Common myeloid progenitor, CD34-positive (primary cell): ENCODE measurements around the gene CD96.
"Not testable (repeated sequence)": the region's sequence is repeated elsewhere in the genome, so short reads cannot be mapped to it uniquely, and the experiment has no call there.

Source experiments
- CTCF ChIA-PET: fragments of 350-600 bp; sonication (Branson Sonifier 250); formaldehyde crosslinking; loops from one replicate; lab custom pipeline; 2021; ENCODE audit warnings: antibody characterized with exemption; lab: Charles Lee
- POLR2A ChIA-PET: fragments of 350-600 bp; sonication (Branson Sonifier 250); formaldehyde crosslinking; loops from one replicate; lab custom pipeline; 2021; ENCODE audit warnings: antibody characterized with exemption; lab: Charles Lee
- DNase-seq, 3 donors: peaks; one replicate each; pipeline versions ENCODE4 v3.0.0 to v3.0.0-alpha.2; 2013
- H3K27ac ChIP-seq, 2 experiments: 1 replicate in 1 of 2; 2 replicates in 1 of 2; pipeline ENCODE4 v1.7.0; 2013; ENCODE audit warnings: inconsistent platforms in 2 of 2, low read length in 2 of 2, mild to moderate bottlenecking in 2 of 2, low read depth in 1 of 2, moderate library complexity in 1 of 2; ENCODE audit not compliant: severe bottlenecking in 2 of 2, insufficient read depth in 1 of 2, poor library complexity in 1 of 2
- H3K27me3 ChIP-seq, 5 experiments: replicated peaks in 2 of 5; 1 replicate in 3 of 5; 2 replicates in 2 of 5; pipeline versions ENCODE4 v1.6.1 to v1.7.0; 2013; ENCODE audit warnings: low read length in 4 of 5, mild to moderate bottlenecking in 2 of 5, moderate library complexity in 2 of 5, inconsistent platforms in 1 of 5; ENCODE audit not compliant: insufficient read depth in 5 of 5, control insufficient read depth in 4 of 5
- H3K36me3 ChIP-seq, 4 experiments: 1 replicate in 2 of 4; 2 replicates in 2 of 4; pipeline versions ENCODE4 v1.6.1 to v1.7.0; 2013; ENCODE audit warnings: low read length in 3 of 4, control low read depth in 1 of 4, mild to moderate bottlenecking in 1 of 4; ENCODE audit not compliant: control insufficient read depth in 4 of 4, insufficient read depth in 4 of 4
- H3K4me1 ChIP-seq, 4 experiments: 1 replicate in 3 of 4; 2 replicates in 1 of 4; pipeline versions ENCODE4 v1.6.1 to v1.7.1; 2013; ENCODE audit warnings: low read length in 3 of 4, mild to moderate bottlenecking in 3 of 4, control low read depth in 1 of 4, inconsistent platforms in 1 of 4, moderate library complexity in 1 of 4; ENCODE audit not compliant: control insufficient read depth in 4 of 4, insufficient read depth in 4 of 4; ENCODE audit errors: control extremely low read depth in 1 of 4
- H3K4me3 ChIP-seq, 7 experiments: 1 replicate in 4 of 7; 2 replicates in 3 of 7; pipeline versions ENCODE4 v1.5.1 to v1.7.0; 2013; ENCODE audit warnings: mild to moderate bottlenecking in 7 of 7, low read length in 6 of 7, moderate library complexity in 6 of 7, inconsistent platforms in 2 of 7, low read depth in 2 of 7, control low read depth in 1 of 7; ENCODE audit not compliant: insufficient read depth in 4 of 7, control insufficient read depth in 1 of 7; ENCODE audit errors: extremely low read depth in 1 of 7
- H3K9me3 ChIP-seq, 5 experiments: 1 replicate in 4 of 5; 2 replicates in 1 of 5; pipeline versions ENCODE4 v1.6.1 to v1.7.1; 2013; ENCODE audit warnings: low read length in 4 of 5, mild to moderate bottlenecking in 2 of 5, inconsistent platforms in 1 of 5, low read depth in 1 of 5, moderate library complexity in 1 of 5; ENCODE audit not compliant: control insufficient read depth in 4 of 5, insufficient read depth in 2 of 5; ENCODE audit errors: control extremely low read depth in 1 of 5
- WGBS: methylation state at CpG from one replicate; pipeline ENCODE4 v1.1.5; 2013; ENCODE audit not compliant: insufficient coverage; 5-methylcytosine and 5-hydroxymethylcytosine counted together

Gene CD96

GRCh38 chr3:111621535-111621934 is 79.5 kb downstream of the CD96 start:
- DNase-seq: no peak
- H3K9me3 ChIP-seq: peaks cover 0 to 2% (median 0%) of the 10 kb centered on the region in 5 experiments
- H3K4me1 ChIP-seq: peaks cover 0 to 10% (median 5%) of the 10 kb centered on the region in 4 experiments
- CTCF ChIA-PET: interaction anchor here (1.4 kb wide), 1 partner anchor 43 kb away, joined by 4 read pairs; no protein-coding TSS in a partner anchor
- H3K36me3 ChIP-seq: no peaks in the 10 kb centered on the region
- POLR2A ChIA-PET: no interaction called here
- no peaks in the 10 kb centered on the region for H3K27me3 ChIP-seq
- no peak overlapping the region for H3K4me3 ChIP-seq
- H3K27ac ChIP-seq: no peak overlapping the region
- WGBS: 91% methylated on average over 5 of the region's 5 CpGs

- Histone ChIP-seq H3K27ac (no peak overlapping the region), H3K27me3 (no peaks in the 10 kb centered on the region), H3K36me3 (no peaks in the 10 kb centered on the region), H3K9me3 (peaks cover 0 to 17% (median 6%) of the 10 kb centered on the region in 5 experiments), H3K4me1 (peaks cover 0 to 7% (median 1%) of the 10 kb centered on the region in 4 experiments), H3K4me3 (no peak overlapping the region)
- ChIA-PET POLR2A (no interaction called here), CTCF (no interaction called here)
- WGBS: 93% methylated on average over 2 of the region's 2 CpGs
- DNase-seq: no peak
Measured at GRCh38 chr3:111627092-111627491, 85.1 kb downstream of the CD96 start.

GRCh38 chr3:111629018-111629417 is 87.0 kb downstream of the CD96 start:
- DNase-seq, H3K36me3 ChIP-seq, H3K4me3 ChIP-seq, H3K27ac ChIP-seq, POLR2A ChIA-PET, H3K27me3 ChIP-seq, CTCF ChIA-PET, H3K4me1 ChIP-seq: not testable (repeated sequence)
- H3K9me3 ChIP-seq: peaks cover 0 to 17% (median 6%) of the 10 kb centered on the region in 5 experiments
- WGBS: no CpG with 5 or more reads among the region's 1 CpG

- H3K36me3 ChIP-seq, H3K4me1 ChIP-seq, H3K4me3 ChIP-seq, POLR2A ChIA-PET, H3K27ac ChIP-seq, H3K27me3 ChIP-seq: not testable (repeated sequence)
- peaks cover 0 to 17% (median 6%) of the 10 kb centered on the region in 5 experiments for H3K9me3 ChIP-seq
- CTCF ChIA-PET: interaction anchor here (1.4 kb wide), 1 partner anchor 61 kb away, joined by 3 read pairs; no protein-coding TSS in a partner anchor
- peak in 2 of 3 donors; percentile 36 to 53 for DNase-seq
Measured at GRCh38 chr3:111630638-111631037, 88.6 kb downstream of the CD96 start.

- Histone ChIP-seq H3K9me3 (no peaks in the 10 kb centered on the region), H3K4me3 (no peak overlapping the region), H3K27me3 (no peaks in the 10 kb centered on the region), H3K4me1 (peaks cover 0 to 2% (median 0%) of the 10 kb centered on the region in 4 experiments), H3K36me3 (no peaks in the 10 kb centered on the region), H3K27ac (no peak overlapping the region)
- 100% methylated on average over 1 of the region's 2 CpGs for WGBS
- ChIA-PET CTCF (no interaction called here), POLR2A (no interaction called here)
- DNase-seq: no peak
Measured at GRCh38 chr3:111635403-111635802, 93.4 kb downstream of the CD96 start.

GRCh38 chr3:111636366-111636885 is 94.4 kb downstream of the CD96 start:
- Histone ChIP-seq H3K36me3 (no peaks in the 10 kb centered on the region), H3K27me3 (no peaks in the 10 kb centered on the region), H3K27ac (no peak overlapping the region), H3K4me1 (no peaks in the 10 kb centered on the region), H3K9me3 (no peaks in the 10 kb centered on the region), H3K4me3 (no peak overlapping the region)
- 98% methylated on average over 3 of the region's 4 CpGs for WGBS
- ChIA-PET CTCF (no interaction called here), POLR2A (no interaction called here)
- DNase-seq: no peak

GRCh38 chr3:111639316-111639715 is 97.3 kb downstream of the CD96 start:
- Histone ChIP-seq H3K27ac (no peak overlapping the region), H3K4me3 (no peak overlapping the region), H3K9me3 (peaks cover 0 to 5% (median 0%) of the 10 kb centered on the region in 5 experiments), H3K4me1 (no peaks in the 10 kb centered on the region), H3K27me3 (no peaks in the 10 kb centered on the region), H3K36me3 (no peaks in the 10 kb centered on the region)
- WGBS: 100% methylated on average over 2 of the region's 4 CpGs
- DNase-seq: no peak
- ChIA-PET CTCF (interaction anchor here (1.0 kb wide), 1 partner anchor 26 kb away, joined by 3 read pairs; no protein-coding TSS in a partner anchor), POLR2A (no interaction called here)
